Natural killer cell (primary cell): ENCODE measurements around the gene NIT1. TPM values are rescaled to one million over a fixed set of nuclear protein-coding genes. Genes with fewer than 3 reads are reported as not detected.

Experiments
- ATAC-seq, 3 donors: fragments of 150-1000 bp in 2 of 3; fragments of 200-7000 bp in 1 of 3; cut with Tn5 transposase; 1 replicate in 1 of 3; 2 replicates in 2 of 3; pipeline ENCODE4 v1.10.0; 2021; ENCODE audit warnings: mild to moderate bottlenecking in 2 of 3, moderate library complexity in 2 of 3
- DNase-seq, 2 donors: peaks; one replicate each; pipeline versions ENCODE4 v3.0.0 to v3.0.0-alpha.2; 2013 to 2021; ENCODE audit warnings: mixed read lengths in 1 of 2
- H3K27ac ChIP-seq: one replicate; pipeline ENCODE4 v1.5.1; 2013; ENCODE audit warnings: mild to moderate bottlenecking, low read length
- H3K27me3 ChIP-seq: one replicate; pipeline ENCODE4 v1.6.1; 2013; ENCODE audit warnings: low read length; ENCODE audit not compliant: control insufficient read depth, insufficient read depth
- H3K36me3 ChIP-seq: one replicate; pipeline ENCODE4 v1.6.1; 2013; ENCODE audit warnings: low read length; ENCODE audit not compliant: control insufficient read depth, insufficient read depth
- H3K4me1 ChIP-seq: one replicate; pipeline ENCODE4 v1.6.1; 2013; ENCODE audit warnings: low read length; ENCODE audit not compliant: control insufficient read depth, insufficient read depth
- H3K4me3 ChIP-seq: one replicate; pipeline ENCODE4 v1.5.1; 2013; ENCODE audit warnings: low read length
- H3K9me3 ChIP-seq: one replicate; pipeline ENCODE4 v1.6.1; 2013; ENCODE audit warnings: low read length; ENCODE audit not compliant: control insufficient read depth, insufficient read depth
- H3K27ac Mint-ChIP-seq, 2 donors: one replicate each; pipeline ENCODE4 v1.8.0; 2022; ENCODE audit warnings: mild to moderate bottlenecking in 2 of 2, mixed read lengths in 2 of 2, moderate library complexity in 1 of 2
- H3K27me3 Mint-ChIP-seq, 2 donors: one replicate each; pipeline ENCODE4 v1.8.0; 2022; ENCODE audit warnings: low read depth in 2 of 2, mixed read lengths in 2 of 2
- H3K36me3 Mint-ChIP-seq: one replicate; pipeline ENCODE4 v1.8.0; 2022; ENCODE audit warnings: mixed read lengths
- H3K4me1 Mint-ChIP-seq, 2 donors: one replicate each; pipeline ENCODE4 v1.8.0; 2022; ENCODE audit warnings: mixed read lengths in 2 of 2
- H3K4me3 Mint-ChIP-seq: one replicate; pipeline ENCODE4 v1.8.0; 2022; ENCODE audit warnings: mild to moderate bottlenecking, moderate library complexity, mixed read lengths
- H3K9me3 Mint-ChIP-seq, 2 donors: one replicate each; pipeline ENCODE4 v1.8.0; 2022; ENCODE audit warnings: mixed read lengths in 2 of 2
- WGBS: methylation state at CpG from one replicate; pipeline ENCODE4 v1.1.7; 2013; ENCODE audit warnings: missing lambda C conversion rate; ENCODE audit not compliant: insufficient coverage; 5-methylcytosine and 5-hydroxymethylcytosine counted together
- intact Hi-C: fragments of 100-400 bp; cut with micrococcal nuclease; formaldehyde crosslinking; loops from one replicate; pipeline ENCODE4 v1.14.2; 2022
- total RNA-seq, 4 donors: library from RNA; stranded (reverse); fragments of 120-200 nt in 1 of 4; gene quantifications; one replicate each; pipeline versions ENCODE4 v1.2.3 to v1.2.4, GENCODE V29; 2013 to 2022
- TF ChIP-seq, protein P1 (sequence below): fragments of 200-600 bp; IDR thresholded peaks from one replicate; pipeline ENCODE4 v1.8.0; 2022; ENCODE audit warnings: antibody characterized with exemption

NIT1 gene
- total RNA-seq, 3 donors from 2014 or later (not counting 1 experiment from before 2014, with no cell fraction given), result 26.5 to 31.7 (median 31.6) TPM

DNA sequence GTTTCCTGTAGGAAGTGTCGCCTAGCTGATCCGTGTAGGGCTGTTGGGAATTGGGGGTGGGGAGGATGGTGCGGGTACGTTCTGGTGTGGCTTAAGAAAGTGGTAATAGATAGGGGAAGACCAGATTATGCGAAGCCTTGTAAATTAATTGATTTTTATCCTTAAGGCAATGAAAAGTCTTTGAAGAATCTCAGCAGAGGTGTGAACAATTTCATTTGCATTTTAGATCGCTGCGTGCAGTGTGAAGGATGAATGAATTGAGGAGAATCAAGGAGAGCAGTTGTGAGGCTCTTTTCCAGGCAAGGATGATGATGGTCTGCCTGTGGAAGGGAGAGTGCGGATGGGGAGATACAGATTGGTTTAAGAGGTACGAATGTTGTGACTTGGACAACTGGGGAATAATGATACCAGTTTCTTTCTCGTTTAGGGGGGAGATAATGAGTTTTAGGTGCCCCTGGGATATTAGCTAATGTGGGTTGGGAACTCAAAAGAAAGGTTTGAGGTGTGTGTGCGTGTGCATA, 15.4 kb downstream of the NIT1 start:
- no peaks in the 10 kb centered on the region for H3K27me3 Mint-ChIP-seq
- H3K36me3 Mint-ChIP-seq, result no peaks in the 10 kb centered on the region
- WGBS, result 7% methylated on average over 11 of the region's 11 CpGs
- ATAC-seq (peak in 2 of 3 donors; percentile 2 to 5), DNase-seq (no peak)
- Histone ChIP-seq H3K27ac (peak overlapping the region; percentile 81), H3K36me3 (peaks cover 3% of the 10 kb centered on the region), H3K4me3 (peak overlapping the region; percentile 77), H3K4me1 (peaks cover 21% of the 10 kb centered on the region), H3K9me3 (no peaks in the 10 kb centered on the region), H3K27me3 (no peaks in the 10 kb centered on the region)
- no peak overlapping the region for H3K27ac Mint-ChIP-seq
- H3K4me3 Mint-ChIP-seq, result no peak overlapping the region
- H3K9me3 Mint-ChIP-seq, result no peaks in the 10 kb centered on the region
- H3K4me1 Mint-ChIP-seq, result peaks cover 19 to 39% of the 10 kb centered on the region in 2 donors
- intact Hi-C loops, result loop anchor here (1.0 kb wide), 1 partner anchor 20 kb away; the partner anchor contains the start of gene UFC1
- TF ChIP-seq, protein P1, sequence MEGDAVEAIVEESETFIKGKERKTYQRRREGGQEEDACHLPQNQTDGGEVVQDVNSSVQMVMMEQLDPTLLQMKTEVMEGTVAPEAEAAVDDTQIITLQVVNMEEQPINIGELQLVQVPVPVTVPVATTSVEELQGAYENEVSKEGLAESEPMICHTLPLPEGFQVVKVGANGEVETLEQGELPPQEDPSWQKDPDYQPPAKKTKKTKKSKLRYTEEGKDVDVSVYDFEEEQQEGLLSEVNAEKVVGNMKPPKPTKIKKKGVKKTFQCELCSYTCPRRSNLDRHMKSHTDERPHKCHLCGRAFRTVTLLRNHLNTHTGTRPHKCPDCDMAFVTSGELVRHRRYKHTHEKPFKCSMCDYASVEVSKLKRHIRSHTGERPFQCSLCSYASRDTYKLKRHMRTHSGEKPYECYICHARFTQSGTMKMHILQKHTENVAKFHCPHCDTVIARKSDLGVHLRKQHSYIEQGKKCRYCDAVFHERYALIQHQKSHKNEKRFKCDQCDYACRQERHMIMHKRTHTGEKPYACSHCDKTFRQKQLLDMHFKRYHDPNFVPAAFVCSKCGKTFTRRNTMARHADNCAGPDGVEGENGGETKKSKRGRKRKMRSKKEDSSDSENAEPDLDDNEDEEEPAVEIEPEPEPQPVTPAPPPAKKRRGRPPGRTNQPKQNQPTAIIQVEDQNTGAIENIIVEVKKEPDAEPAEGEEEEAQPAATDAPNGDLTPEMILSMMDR, result no peak

DNA sequence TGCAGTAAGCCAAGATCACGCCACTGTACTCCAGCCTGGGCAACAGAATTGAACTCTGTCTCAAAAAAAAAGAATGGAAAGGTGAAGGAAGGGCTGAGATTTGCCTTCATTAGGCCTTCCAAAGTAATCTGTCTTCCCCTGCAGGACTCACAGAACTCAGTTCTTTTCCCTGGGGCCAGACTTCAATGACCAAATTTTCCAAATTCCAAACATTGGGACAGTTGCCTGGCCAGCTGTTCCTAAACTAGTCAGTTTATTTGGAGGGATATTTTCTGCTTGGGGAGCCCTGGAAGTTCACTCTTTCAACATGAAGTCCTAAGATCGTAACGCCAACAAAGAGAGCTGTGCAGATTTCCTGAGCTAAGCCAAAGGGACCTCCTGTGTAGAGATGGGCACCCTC, 20.0 kb downstream of the NIT1 start:
- DNase-seq, result no peak
- WGBS, result 94% methylated on average over 3 of the region's 3 CpGs
- ATAC-seq, result no peak
- H3K9me3 ChIP-seq, result no peaks in the 10 kb centered on the region
- TF ChIP-seq, protein P1, result no peak
- no peaks in the 10 kb centered on the region for H3K27me3 ChIP-seq
- Mint-ChIP-seq H3K4me3 (no peak overlapping the region), H3K4me1 (peaks cover 0 to 16% of the 10 kb centered on the region in 2 donors), H3K27ac (no peak overlapping the region), H3K9me3 (no peaks in the 10 kb centered on the region), H3K36me3 (no peaks in the 10 kb centered on the region), H3K27me3 (no peaks in the 10 kb centered on the region)
- no peak overlapping the region for H3K4me3 ChIP-seq
- H3K4me1 ChIP-seq, result peaks cover 12% of the 10 kb centered on the region
- no peaks in the 10 kb centered on the region for H3K36me3 ChIP-seq
- H3K27ac ChIP-seq, result no peak overlapping the region
- intact Hi-C loops, result no loop called here

DNA sequence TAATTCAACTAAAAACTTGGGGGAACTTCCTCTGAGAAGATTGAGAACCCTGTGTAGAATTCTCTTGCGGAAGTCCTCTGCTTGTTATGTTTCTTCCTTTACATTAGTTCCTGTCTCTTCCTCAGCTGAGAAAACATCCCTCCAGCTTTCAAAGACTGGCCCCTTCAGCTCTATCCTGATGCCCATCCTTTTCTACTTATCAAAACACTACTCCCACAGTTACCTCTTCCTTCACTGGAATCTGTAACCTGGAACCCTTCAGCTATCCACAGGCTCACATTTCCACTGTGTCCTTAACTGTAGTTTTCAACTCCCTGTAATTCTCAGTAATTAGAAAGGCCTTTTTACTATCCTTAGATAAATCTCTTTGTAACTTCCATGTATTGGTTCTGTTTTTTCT, 20.5 kb downstream of the NIT1 start:
- 86% methylated on average over 1 of the region's 1 CpG for WGBS
- Mint-ChIP-seq H3K4me1 (peaks cover 0 to 16% of the 10 kb centered on the region in 2 donors), H3K9me3 (no peaks in the 10 kb centered on the region), H3K27ac (no peak overlapping the region), H3K4me3 (no peak overlapping the region), H3K27me3 (no peaks in the 10 kb centered on the region), H3K36me3 (no peaks in the 10 kb centered on the region)
- TF ChIP-seq, protein P1, result no peak
- Histone ChIP-seq H3K27me3 (no peaks in the 10 kb centered on the region), H3K36me3 (no peaks in the 10 kb centered on the region), H3K4me3 (no peak overlapping the region), H3K4me1 (peaks cover 8% of the 10 kb centered on the region), H3K9me3 (no peaks in the 10 kb centered on the region), H3K27ac (no peak overlapping the region)
- intact Hi-C loops, result no loop called here
- DNase-seq, result no peak
- no peak for ATAC-seq

DNA sequence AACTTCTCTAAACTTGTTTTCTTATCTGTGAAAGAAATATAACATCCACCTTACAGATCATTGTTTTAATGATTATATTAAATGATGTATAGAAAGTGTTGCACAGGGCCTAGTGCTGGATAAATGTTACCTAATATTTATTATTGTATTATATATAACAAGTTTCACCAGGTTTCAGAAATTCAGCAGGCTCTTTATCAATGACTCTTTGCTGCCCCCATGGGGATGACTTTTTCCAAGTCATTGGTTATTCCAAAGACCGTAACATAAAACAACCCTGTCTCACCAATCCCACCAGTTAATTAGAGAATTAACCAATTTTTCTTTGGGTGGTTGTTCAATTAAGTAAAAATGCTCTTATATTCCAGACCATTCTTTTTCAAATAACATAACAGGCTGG, 21.9 kb downstream of the NIT1 start:
- H3K4me3 ChIP-seq, result no peak overlapping the region
- no peaks in the 10 kb centered on the region for H3K27me3 ChIP-seq
- intact Hi-C loops, result no loop called here
- Mint-ChIP-seq H3K36me3 (no peaks in the 10 kb centered on the region), H3K9me3 (no peaks in the 10 kb centered on the region), H3K4me1 (peaks cover 0 to 16% of the 10 kb centered on the region in 2 donors), H3K4me3 (no peak overlapping the region), H3K27me3 (no peaks in the 10 kb centered on the region), H3K27ac (no peak overlapping the region)
- H3K27ac ChIP-seq, result no peak overlapping the region
- ATAC-seq (peak in 2 of 3 donors; percentile 34 to 44), DNase-seq (peak in 1 of 2 donors; percentile 71)
- H3K9me3 ChIP-seq, result no peaks in the 10 kb centered on the region
- TF ChIP-seq, protein P1, result peak; percentile 42
- WGBS, result no CpG with 5 or more reads among the region's 1 CpG
- H3K36me3 ChIP-seq, result no peaks in the 10 kb centered on the region
- H3K4me1 ChIP-seq, result no peaks in the 10 kb centered on the region
